A549 (cell line): ENCODE results near the gene CFAP77. TPM values are rescaled to one million over a fixed set of nuclear protein-coding genes. Genes with fewer than 3 reads are reported as not detected.
A peak's percentile ranks its signal among the peaks of the same experiment; 100 is the strongest.

Source experiments
- ATAC-seq, 2 experiments: fragments of 200-7000 bp in 1 of 2; fragments of >200 bp in 1 of 2; cut with Nextera tagmentation in 1 of 2; cut with Tn5 transposase in 1 of 2; 3 replicates each; pipeline versions ENCODE4 v1.8.0 to v1.9.1; 2018 to 2020; ENCODE audit warnings: mild to moderate bottlenecking in 1 of 2, moderate library complexity in 1 of 2
- CTCF ChIA-PET: fragments of 300-600 bp; sonication (Branson Sonifier 250); formaldehyde crosslinking; extraction: SDS; loops from one replicate; lab custom pipeline; 2021; ENCODE audit warnings: antibody characterized with exemption, inconsistent platforms; lab: Yijun Ruan, JAX
- POLR2A ChIA-PET: fragments of 350-600 bp; formaldehyde crosslinking; extraction: SDS; loops from one replicate; lab custom pipeline; 2021; ENCODE audit warnings: antibody characterized with exemption, inconsistent platforms; lab: Yijun Ruan, JAX
- DNase-seq, 2 experiments: peaks; one replicate each; pipeline versions ENCODE4 v3.0.0 to v3.0.0-alpha.2; 2011 to 2016; ENCODE audit warnings: low read depth in 1 of 2, low spot score in 1 of 2
- FAIRE-seq: peaks from 2 replicates; lab custom pipeline; 2011; peaks lifted over from hg19 to GRCh38; lab: Jason Lieb, UNC
- H3K27ac ChIP-seq, 2 experiments: fragments of >200 bp; sonication (Bioruptor Twin); formaldehyde crosslinking; 3 replicates each; pipeline ENCODE4 v1.5.1; 2016 to 2017
- H3K4me1 ChIP-seq: fragments of >200 bp; sonication (Bioruptor Twin); formaldehyde crosslinking; 3 replicates; pipeline ENCODE4 v1.6.1; 2016
- H3K4me2 ChIP-seq: fragments of >200 bp; sonication (Bioruptor Twin); formaldehyde crosslinking; 3 replicates; pipeline ENCODE4 v1.6.1; 2016
- H3K4me3 ChIP-seq: fragments of >200 bp; sonication (Bioruptor Twin); formaldehyde crosslinking; 3 replicates; pipeline ENCODE4 v1.5.1; 2016
- H3K9me3 ChIP-seq: fragments of >200 bp; sonication (Bioruptor Twin); formaldehyde crosslinking; 3 replicates; pipeline ENCODE4 v1.6.1; 2016
- ATOH8 ChIP-seq: fragments of 250-450 bp; sonication (Bioruptor Pico); IDR thresholded peaks from 2 replicates; pipeline ENCODE4 v1.5.0; 2020; ENCODE audit warnings: low read depth, mild to moderate bottlenecking, moderate library complexity
- CBX2 ChIP-seq: fragments of 200-600 bp; sonication (generic); IDR thresholded peaks from 2 replicates; pipeline ENCODE4 v1.6.1; 2016; ENCODE audit warnings: low read depth, mild to moderate bottlenecking, borderline replicate concordance
- EHMT2 ChIP-seq: fragments of 200-600 bp; sonication (generic); IDR thresholded peaks from 2 replicates; pipeline ENCODE4 v1.6.1; 2016; ENCODE audit warnings: antibody characterized with exemption, low read depth, mild to moderate bottlenecking, moderate library complexity
- HOXB13 ChIP-seq: fragments of 250-450 bp; sonication (Bioruptor Pico); IDR thresholded peaks from 2 replicates; pipeline ENCODE4 v1.5.0; 2020; ENCODE audit warnings: low read depth, mild to moderate bottlenecking, moderate library complexity
- MAX ChIP-seq: IDR thresholded peaks from 2 replicates; pipeline ENCODE4 v1.6.1; 2012
- PBX3 ChIP-seq: IDR thresholded peaks from 2 replicates; pipeline ENCODE4 v1.6.1; 2012
- RAD21 ChIP-seq, 2 experiments: fragments of >200 bp in 1 of 2; sonication (Bioruptor Twin) in 1 of 2; formaldehyde crosslinking in 1 of 2; IDR thresholded peaks in 1 of 2; conservative IDR thresholded peaks in 1 of 2; 2 replicates in 1 of 2; 3 replicates in 1 of 2; pipeline ENCODE4 v1.6.1; 2012 to 2018; ENCODE audit warnings: inconsistent platforms in 1 of 2
- REST ChIP-seq: fragments of 200-600 bp; sonication (generic); IDR thresholded peaks from 2 replicates; pipeline ENCODE4 v1.6.1; 2016; ENCODE audit warnings: antibody characterized with exemption, mild to moderate bottlenecking, moderate library complexity
- SMC3 ChIP-seq: fragments of >200 bp; sonication (Bioruptor Twin); formaldehyde crosslinking; IDR thresholded peaks from 3 replicates; pipeline ENCODE4 v1.6.1; 2018; ENCODE audit warnings: inconsistent platforms
- USF2 ChIP-seq: fragments of 450-650 bp; IDR thresholded peaks from 2 replicates; pipeline ENCODE4 v1.6.1; 2014; ENCODE audit warnings: antibody characterized with exemption
- ZFP36 ChIP-seq: fragments of 450-650 bp; IDR thresholded peaks from 2 replicates; pipeline ENCODE4 v1.6.1; 2014; ENCODE audit warnings: borderline replicate concordance; ENCODE audit not compliant: partially characterized antibody
- WGBS: methylation state at CpG from one replicate; pipeline ENCODE4 v1.1.6; 2017; ENCODE audit errors: missing lambda C conversion rate; 5-methylcytosine and 5-hydroxymethylcytosine counted together
- polyA plus RNA-seq, 4 experiments: library from polyadenylated mRNA; depleted of rRNA in 3 of 4; stranded (reverse); fragments of >200 nt; fragmentation: RNase III in 1 of 4; extraction: RNeasy Plus Mini Kit Qiagen cat#74134 plus additional on column Dnase treatment in 1 of 4; gene quantifications; 2 replicates in 3 of 4; 3 replicates in 1 of 4; pipeline ENCODE4 v1.2.3, GENCODE V29; 2011 to 2017

Gene CFAP77
- polyA plus RNA-seq, 2 of the 4 experiments (the other 2 are of a cell fraction), result 0.05 TPM; not detected in 1

GRCh38 chr9:132579427-132579798 is 169.4 kb downstream of the CFAP77 start:
- no peak overlapping the region for H3K4me2 ChIP-seq
- FAIRE-seq (no peak), ATAC-seq (no peak), DNase-seq (no peak)
- 13% methylated on average over 15 of the region's 15 CpGs for WGBS
- TF ChIP-seq SMC3 (no peak), MAX (no peak), HOXB13 (CRISPR knock-in tag) (no peak), PBX3 (no peak), CBX2 (no peak), REST (no peak), EHMT2 (no peak), ZFP36 (no peak), RAD21 (conservative IDR thresholded peaks at IDR 0.05 in 1 of 2, IDR thresholded peaks at IDR 0.05 in 1 of 2) (no peak), USF2 (no peak)
- no peak overlapping the region for H3K27ac ChIP-seq
- POLR2A ChIA-PET, result no interaction called here
- CTCF ChIA-PET, result interaction anchor here (1.0 to 13.9 kb wide), 3 partner anchors 9 to 169 kb away, joined by 3 to 176 read pairs (median 4); no protein-coding TSS in a partner anchor
- no peaks in the 10 kb centered on the region for H3K9me3 ChIP-seq
- H3K4me3 ChIP-seq, result no peak overlapping the region
- peaks cover 5% of the 10 kb centered on the region; the same call in 2 of the 3 replicates for H3K4me1 ChIP-seq

GRCh38 chr9:132582276-132582785 is 172.3 kb downstream of the CFAP77 start, which contains the start of gene BARHL1:
Gene BARHL1 (plus strand): TSS chr9:132582606. CDS start chr9:132582798, 192 bp downstream.
- CTCF ChIA-PET, result interaction anchor here (0.6 to 1.4 kb wide), 6 partner anchors 8 to 332 kb away, joined by 3 to 7 read pairs (median 4); no protein-coding TSS in a partner anchor
- DNase-seq (no peak), ATAC-seq (no peak), FAIRE-seq (no peak)
- 28% methylated on average over 21 of the region's 36 CpGs for WGBS
- H3K27ac ChIP-seq, result no peak within 1 kb of the TSS
- TF ChIP-seq ATOH8, result no peak
- TF ChIP-seq EHMT2, result 0 out of 2 replicates have a peak, but pooled peaks have one; percentile 27
- peak; percentile 29; the same call in 1 of the 2 replicates for TF ChIP-seq REST
- H3K4me3 ChIP-seq, result peak within 1 kb of the TSS; percentile 36
- H3K4me1 ChIP-seq, result peaks cover 12% of the 10 kb centered on the region; the same call in 2 of the 3 replicates
- POLR2A ChIA-PET, result no interaction called here
- H3K4me2 ChIP-seq, result peak within 1 kb of the TSS; percentile 81
- no peaks in the 10 kb centered on the region for H3K9me3 ChIP-seq
